OCI-LY1 (cell line): Measurements from ENCODE around the gene PLD6.
A peak's percentile ranks its signal among the peaks of the same experiment; 100 is the strongest.

ENCODE experiments used
- H2AFZ ChIP-seq: fragments of 200-600 bp; sonication (generic), shearing (Covaris generic); 2 replicates; pipeline ENCODE4 v1.6.0; 2014; ENCODE audit warnings: antibody characterized with exemption, mild to moderate bottlenecking, low read length
- H3F3A ChIP-seq: fragments of 200-600 bp; sonication (generic), shearing (Covaris generic); 2 replicates; pipeline ENCODE4 v1.6.0; 2014; ENCODE audit warnings: mild to moderate bottlenecking, antibody characterized with exemption, low read length, moderate library complexity; ENCODE audit not compliant: insufficient read depth
- H3K27ac ChIP-seq: fragments of 200-600 bp; sonication (generic); 2 replicates; pipeline ENCODE4 v1.5.1; 2014; ENCODE audit warnings: low read length, mixed run types, mild to moderate bottlenecking, low read depth; ENCODE audit not compliant: poor library complexity, severe bottlenecking
- H3K27me3 ChIP-seq: fragments of 200-600 bp; sonication (generic); 2 replicates; pipeline ENCODE4 v1.6.0; 2014; ENCODE audit warnings: antibody characterized with exemption, mild to moderate bottlenecking, low read length, moderate library complexity; ENCODE audit not compliant: insufficient read depth
- H3K36me3 ChIP-seq: fragments of 200-600 bp; sonication (generic); 2 replicates; pipeline ENCODE4 v1.6.1; 2014; ENCODE audit warnings: mild to moderate bottlenecking, antibody characterized with exemption, low read length, moderate library complexity, mixed read lengths; ENCODE audit not compliant: insufficient read depth
- H3K4me1 ChIP-seq: fragments of 200-600 bp; sonication (generic); 2 replicates; pipeline ENCODE4 v1.5.1; 2014; ENCODE audit warnings: mild to moderate bottlenecking, low read length, moderate library complexity; ENCODE audit not compliant: insufficient read depth, severe bottlenecking
- H3K4me2 ChIP-seq: fragments of 200-600 bp; sonication (generic), shearing (Covaris generic); 2 replicates; pipeline ENCODE4 v1.6.1; 2014; ENCODE audit warnings: low read length
- H3K4me3 ChIP-seq: fragments of 200-600 bp; sonication (generic); 2 replicates; pipeline ENCODE4 v1.5.1; 2014; ENCODE audit warnings: low read length, low read depth, mild to moderate bottlenecking, mixed read lengths; ENCODE audit not compliant: poor library complexity, severe bottlenecking
- H3K79me2 ChIP-seq: fragments of 200-600 bp; shearing (Covaris generic); 2 replicates; pipeline ENCODE4 v1.6.1; 2016; ENCODE audit warnings: mixed run types, low read length, mixed read lengths; ENCODE audit not compliant: insufficient read depth
- H3K9ac ChIP-seq: fragments of 200-600 bp; sonication (generic), shearing (Covaris generic); 2 replicates; pipeline ENCODE4 v1.6.1; 2014; ENCODE audit warnings: mild to moderate bottlenecking, low read length, mixed read lengths
- H3K9me2 ChIP-seq: fragments of 200-600 bp; sonication (generic), shearing (Covaris generic); 2 replicates; pipeline ENCODE4 v1.6.1; 2014; ENCODE audit warnings: low read depth, mild to moderate bottlenecking, low read length, mixed read lengths
- H3K9me3 ChIP-seq: fragments of 200-600 bp; shearing (Covaris generic); 2 replicates; pipeline ENCODE4 v1.6.1; 2014; ENCODE audit warnings: low read length, mixed read lengths
- H4K20me1 ChIP-seq: fragments of 200-600 bp; sonication (generic), shearing (Covaris generic); 2 replicates; pipeline ENCODE4 v1.6.0; 2016; ENCODE audit warnings: mild to moderate bottlenecking, low read length; ENCODE audit not compliant: insufficient read depth
- EZH2 ChIP-seq: fragments of 200-600 bp; sonication (generic), shearing (Covaris generic); IDR thresholded peaks from 2 replicates; pipeline ENCODE4 v1.8.0; 2017; ENCODE audit warnings: borderline replicate concordance, mixed run types, mild to moderate bottlenecking, antibody characterized with exemption, low read length, moderate library complexity, mixed read lengths
- TF ChIP-seq, protein P1 (sequence below): fragments of 200-600 bp; sonication (generic), shearing (Covaris generic); IDR thresholded peaks from 2 replicates; pipeline ENCODE4 v1.5.1; 2017; ENCODE audit warnings: mild to moderate bottlenecking, antibody characterized with exemption, low read length, moderate library complexity, mixed read lengths

Gene PLD6

GRCh38 chr17:17183744-17184143 lies 22.4 kb downstream of the PLD6 start:
- no peak overlapping the region for H3K9ac ChIP-seq
- H3K9me3 ChIP-seq, result no peaks in the 10 kb centered on the region
- H2AFZ ChIP-seq, result no peak overlapping the region
- no peaks in the 10 kb centered on the region for H4K20me1 ChIP-seq
- no peak overlapping the region for H3K4me2 ChIP-seq
- no peaks in the 10 kb centered on the region for H3K79me2 ChIP-seq
- peaks cover 37% of the 10 kb centered on the region for H3K4me1 ChIP-seq
- H3K27ac ChIP-seq, result no peak overlapping the region
- H3K4me3 ChIP-seq, result no peak overlapping the region
- peaks cover 4% of the 10 kb centered on the region; the same call in 1 of the 2 replicates for H3F3A ChIP-seq
- H3K36me3 ChIP-seq, result peaks cover 73% of the 10 kb centered on the region
- no peaks in the 10 kb centered on the region for H3K27me3 ChIP-seq
- no peak for TF ChIP-seq EZH2
- TF ChIP-seq, protein P1, sequence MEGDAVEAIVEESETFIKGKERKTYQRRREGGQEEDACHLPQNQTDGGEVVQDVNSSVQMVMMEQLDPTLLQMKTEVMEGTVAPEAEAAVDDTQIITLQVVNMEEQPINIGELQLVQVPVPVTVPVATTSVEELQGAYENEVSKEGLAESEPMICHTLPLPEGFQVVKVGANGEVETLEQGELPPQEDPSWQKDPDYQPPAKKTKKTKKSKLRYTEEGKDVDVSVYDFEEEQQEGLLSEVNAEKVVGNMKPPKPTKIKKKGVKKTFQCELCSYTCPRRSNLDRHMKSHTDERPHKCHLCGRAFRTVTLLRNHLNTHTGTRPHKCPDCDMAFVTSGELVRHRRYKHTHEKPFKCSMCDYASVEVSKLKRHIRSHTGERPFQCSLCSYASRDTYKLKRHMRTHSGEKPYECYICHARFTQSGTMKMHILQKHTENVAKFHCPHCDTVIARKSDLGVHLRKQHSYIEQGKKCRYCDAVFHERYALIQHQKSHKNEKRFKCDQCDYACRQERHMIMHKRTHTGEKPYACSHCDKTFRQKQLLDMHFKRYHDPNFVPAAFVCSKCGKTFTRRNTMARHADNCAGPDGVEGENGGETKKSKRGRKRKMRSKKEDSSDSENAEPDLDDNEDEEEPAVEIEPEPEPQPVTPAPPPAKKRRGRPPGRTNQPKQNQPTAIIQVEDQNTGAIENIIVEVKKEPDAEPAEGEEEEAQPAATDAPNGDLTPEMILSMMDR, result no peak
- no peaks in the 10 kb centered on the region for H3K9me2 ChIP-seq

DNA sequence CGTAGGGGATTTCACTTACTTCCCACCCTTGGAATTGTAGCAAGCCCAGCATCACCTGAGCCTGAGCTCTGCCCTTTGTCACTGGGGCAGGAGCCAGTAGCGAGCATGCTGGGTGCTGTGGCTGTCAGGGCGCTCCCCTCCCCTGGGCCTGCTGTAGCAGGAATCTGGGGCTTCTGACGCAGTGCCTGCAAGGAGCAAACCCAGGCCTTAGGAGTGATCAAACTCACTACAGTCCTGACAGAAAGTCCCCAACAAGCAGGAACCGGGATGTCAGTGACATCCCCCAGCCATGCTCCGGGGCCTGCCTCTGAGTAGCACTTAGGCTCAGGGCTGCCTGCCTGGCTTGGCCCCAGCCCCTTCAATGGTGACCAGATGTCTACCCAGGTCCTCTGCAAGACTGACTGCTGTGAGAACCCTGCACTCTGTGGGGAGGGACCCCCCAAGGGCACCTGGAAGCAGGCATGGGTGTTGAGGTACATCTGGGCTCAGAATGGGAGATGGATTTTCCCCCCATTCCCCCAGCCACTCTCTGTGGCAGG lies 23.5 kb downstream of the PLD6 start:
- H3F3A ChIP-seq, result peaks cover 4% of the 10 kb centered on the region; the same call in 1 of the 2 replicates
- peaks cover 71% of the 10 kb centered on the region for H3K36me3 ChIP-seq
- peak overlapping the region; percentile 79 for H3K27ac ChIP-seq

DNA sequence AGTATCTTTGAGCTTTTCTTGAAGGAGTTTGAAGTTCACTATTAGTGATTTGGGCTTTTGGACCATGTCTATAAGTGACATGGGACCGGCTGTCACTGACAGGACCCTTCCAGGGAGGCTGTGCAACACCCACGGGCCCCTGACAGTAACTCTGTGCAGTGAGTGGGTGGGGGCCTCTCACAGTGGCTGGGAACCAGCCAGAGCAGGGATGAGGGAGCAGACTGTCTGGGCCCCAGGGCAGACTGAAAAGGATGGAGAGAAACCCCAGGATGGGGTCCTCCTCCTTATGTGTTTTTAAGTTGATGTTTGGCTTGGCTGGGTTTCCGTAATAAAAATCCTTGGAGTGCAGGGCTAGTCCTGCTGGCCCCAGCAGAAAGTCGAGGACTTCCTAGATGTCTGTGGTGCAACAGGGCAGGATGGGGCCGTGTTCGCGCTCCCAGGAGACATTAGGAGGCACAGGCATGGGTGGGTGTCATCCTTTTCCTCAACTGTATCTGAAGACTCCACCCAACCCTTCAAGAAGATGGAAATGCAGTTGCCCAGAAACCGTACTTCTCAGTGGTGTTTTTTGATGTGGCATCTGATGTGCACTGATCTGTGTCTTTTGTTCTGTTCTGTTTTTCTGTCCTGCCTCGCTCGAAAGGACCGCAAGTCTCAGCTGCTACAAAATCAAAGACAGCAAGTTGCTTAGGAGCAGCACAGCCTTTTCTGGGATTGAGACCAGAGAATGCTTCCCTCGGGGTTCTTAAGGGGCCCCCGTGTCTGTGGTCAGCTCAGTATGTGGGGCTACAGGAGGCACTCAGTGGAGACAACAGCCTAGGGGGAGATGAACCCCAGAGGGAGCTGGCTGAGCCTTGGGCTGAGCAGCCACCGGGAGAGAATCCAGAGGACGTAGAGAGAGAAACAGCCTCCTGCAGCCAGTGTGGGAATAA lies 24.2 kb downstream of the PLD6 start:
- peaks cover 4% of the 10 kb centered on the region; the same call in 1 of the 2 replicates for H3F3A ChIP-seq
- no peak overlapping the region for H3K4me3 ChIP-seq
- H3K79me2 ChIP-seq, result no peaks in the 10 kb centered on the region
- H3K4me2 ChIP-seq, result peak overlapping the region; percentile 46; the same call in 1 of the 2 replicates
- peak overlapping the region; percentile 79 for H3K27ac ChIP-seq
- no peaks in the 10 kb centered on the region for H3K9me2 ChIP-seq
- no peaks in the 10 kb centered on the region for H3K27me3 ChIP-seq
- peaks cover 70% of the 10 kb centered on the region for H3K36me3 ChIP-seq
- TF ChIP-seq, protein P1, result no peak
- TF ChIP-seq EZH2, result no peak
- no peaks in the 10 kb centered on the region for H3K9me3 ChIP-seq
- no peak overlapping the region for H3K9ac ChIP-seq
- H3K4me1 ChIP-seq, result peaks cover 37% of the 10 kb centered on the region
- no peak overlapping the region for H2AFZ ChIP-seq
- no peaks in the 10 kb centered on the region for H4K20me1 ChIP-seq

More for the DNA sequence above, 23.5 kb downstream of the PLD6 start:
- Histone ChIP-seq H2AFZ (no peak overlapping the region), H3K9me3 (no peaks in the 10 kb centered on the region), H3K79me2 (no peaks in the 10 kb centered on the region), H3K27me3 (no peaks in the 10 kb centered on the region), H3K4me2 (peak overlapping the region; percentile 41; the same call in 1 of the 2 replicates), H3K9ac (no peak overlapping the region), H3K4me1 (peaks cover 37% of the 10 kb centered on the region), H3K4me3 (no peak overlapping the region), H4K20me1 (no peaks in the 10 kb centered on the region), H3K9me2 (no peaks in the 10 kb centered on the region)
- TF ChIP-seq, protein P1, result no peak
- TF ChIP-seq EZH2, result no peak
